ENCODE results near the gene GTF2I. TPM values are rescaled to one million over a fixed set of nuclear protein-coding genes. Genes with fewer than 3 reads are reported as not detected.
"Not testable (repeated sequence)": the region's sequence is repeated elsewhere in the genome, so short reads cannot be mapped to it uniquely, and the experiment has no call there.

Gene GTF2I
- total RNA-seq, 1 donor from 2014 or later = 310 TPM

DNA sequence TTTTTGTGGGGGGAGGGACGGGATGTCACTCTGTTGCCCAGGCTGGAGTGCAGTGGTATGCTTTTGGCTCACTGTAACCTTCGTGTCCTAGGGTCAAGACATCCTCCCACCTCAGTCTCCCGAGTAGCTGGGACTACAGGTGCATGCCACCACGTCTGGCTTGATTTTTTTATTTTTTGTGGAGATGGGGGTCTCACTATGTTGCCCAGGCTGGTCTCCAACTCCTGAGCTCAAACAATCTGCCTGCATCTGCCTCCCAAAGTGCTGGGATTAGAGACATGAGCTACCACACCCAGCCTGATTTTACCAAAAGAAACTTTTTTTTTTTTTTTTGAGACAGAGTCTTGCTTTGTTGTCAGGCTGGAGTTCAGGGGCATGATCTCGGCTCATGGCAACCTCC lies 10.0 kb downstream of the GTF2I start:
- DNase-seq (ENCODE audit: low spot score) = not testable (repeated sequence)

DNA sequence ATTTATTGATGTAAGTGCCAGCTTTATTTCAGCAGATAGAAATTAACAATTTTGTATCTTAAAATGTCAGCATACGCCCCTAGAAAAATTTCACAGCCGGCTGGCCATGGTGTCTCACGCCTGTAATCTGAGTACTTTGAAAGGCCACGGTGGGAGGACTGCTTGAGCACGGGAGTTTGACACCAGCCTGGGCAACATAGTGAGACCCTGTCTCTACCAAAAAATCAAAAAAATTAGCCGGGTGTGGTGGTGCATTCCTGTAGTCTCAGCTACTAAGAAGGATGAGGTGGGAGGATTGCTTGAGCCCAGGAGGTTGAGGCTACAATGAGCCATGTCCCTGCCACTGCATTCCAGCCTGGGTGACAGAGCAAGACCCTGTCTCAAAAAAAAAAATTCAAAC lies 14.1 kb downstream of the GTF2I start:
- Histone ChIP-seq H3K27ac (no peak overlapping the region), H3K4me2 (no peak overlapping the region), H3K4me1 (no peaks in the 10 kb centered on the region), H3K9me3 (ENCODE audit: low read depth) (no peaks in the 10 kb centered on the region), H3K4me3 (no peak overlapping the region), H3K79me2 (ENCODE audit: low read depth) (peaks cover 100% of the 10 kb centered on the region), H3K27me3 (no peaks in the 10 kb centered on the region), H3F3A (ENCODE audit: low read depth) (peaks cover 24% of the 10 kb centered on the region), H3K36me3 (peaks cover 4% of the 10 kb centered on the region), H3K9ac (no peak overlapping the region), H4K20me1 (ENCODE audit: low read depth) (peaks cover 95% of the 10 kb centered on the region), H2AFZ (replicated peaks) (no peak overlapping the region)
- Mint-ChIP-seq H3K4me3 (no peak overlapping the region), H3K36me3 (peaks cover 20% of the 10 kb centered on the region), H3K9me3 (no peaks in the 10 kb centered on the region), H3K4me1 (no peaks in the 10 kb centered on the region), H3K27ac (no peak overlapping the region), H3K27me3 (ENCODE audit: insufficient read depth, low read depth) (no peaks in the 10 kb centered on the region)
- no peak for TF ChIP-seq CTCF (IDR thresholded peaks at IDR 0.05)
- TF ChIP-seq EZH2 (IDR thresholded peaks at IDR 0.05) = no peak
- TF ChIP-seq EZH2phosphoT487 (IDR thresholded peaks at IDR 0.05) = no peak
- DNase-seq (ENCODE audit: low spot score) = no peak

More for the DNA sequence above, 10.0 kb downstream of the GTF2I start:
- not testable (repeated sequence) for H3K4me3 ChIP-seq; H3K9me3 ChIP-seq (ENCODE audit: low read depth); H3K9me3 Mint-ChIP-seq; H3K27me3 ChIP-seq; H3K27ac Mint-ChIP-seq; H3K27ac ChIP-seq; H3K4me1 Mint-ChIP-seq; H2AFZ ChIP-seq (replicated peaks); H3K36me3 ChIP-seq; H3K4me3 Mint-ChIP-seq; H3K4me2 ChIP-seq; H3K9ac ChIP-seq; H3K27me3 Mint-ChIP-seq (ENCODE audit: insufficient read depth, low read depth)
- Histone ChIP-seq H4K20me1 (ENCODE audit: low read depth) (peaks cover 96% of the 10 kb centered on the region), H3F3A (ENCODE audit: low read depth) (peaks cover 23% of the 10 kb centered on the region), H3K79me2 (ENCODE audit: low read depth) (peaks cover 100% of the 10 kb centered on the region), H3K4me1 (peaks cover 18% of the 10 kb centered on the region)
- peaks cover 28% of the 10 kb centered on the region for H3K36me3 Mint-ChIP-seq

DNA sequence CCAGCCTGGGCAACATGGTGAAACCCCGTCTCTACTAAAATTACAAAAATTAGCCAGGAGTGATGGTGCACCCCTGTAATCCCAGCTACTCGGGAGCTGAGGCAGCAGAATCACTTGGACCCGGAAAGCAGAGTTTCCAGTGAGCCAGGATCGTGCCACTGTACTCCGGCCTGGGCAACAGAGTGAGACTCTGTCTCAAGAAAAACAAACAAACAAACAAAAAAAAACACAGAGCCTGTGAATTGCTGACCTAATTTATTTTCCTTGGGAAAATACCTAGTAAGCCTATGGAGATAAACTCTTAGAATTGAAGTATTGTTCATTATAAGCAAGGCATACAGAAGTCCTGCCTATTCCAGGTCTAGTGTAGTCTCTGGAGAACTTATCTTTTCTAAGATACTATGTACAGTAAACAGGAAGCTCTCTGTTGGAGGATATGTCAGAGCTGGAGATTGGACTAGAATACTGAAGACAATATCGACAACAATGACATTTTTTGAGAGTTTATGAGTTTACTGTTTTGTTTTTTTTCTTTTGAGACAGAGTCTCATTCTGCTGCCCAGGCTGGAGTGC lies 14.9 kb downstream of the GTF2I start:
- H3K79me2 ChIP-seq (ENCODE audit: low read depth) = peaks cover 100% of the 10 kb centered on the region
- Mint-ChIP-seq H3K4me3 (no peak overlapping the region), H3K4me1 (no peaks in the 10 kb centered on the region), H3K36me3 (peaks cover 21% of the 10 kb centered on the region), H3K27me3 (ENCODE audit: insufficient read depth, low read depth) (no peaks in the 10 kb centered on the region), H3K9me3 (no peaks in the 10 kb centered on the region), H3K27ac (no peak overlapping the region)
- peaks cover 4% of the 10 kb centered on the region for H3K36me3 ChIP-seq
- H3K4me1 ChIP-seq = no peaks in the 10 kb centered on the region
- H3K4me3 ChIP-seq = no peak overlapping the region
- no peak overlapping the region for H3K9ac ChIP-seq
- H2AFZ ChIP-seq (replicated peaks) = no peak overlapping the region
- no peaks in the 10 kb centered on the region for H3K9me3 ChIP-seq (ENCODE audit: low read depth)
- TF ChIP-seq EZH2phosphoT487 (IDR thresholded peaks at IDR 0.05) = no peak
- no peak for TF ChIP-seq CTCF (IDR thresholded peaks at IDR 0.05)
- no peak for TF ChIP-seq EZH2 (IDR thresholded peaks at IDR 0.05)
- H4K20me1 ChIP-seq (ENCODE audit: low read depth) = peaks cover 97% of the 10 kb centered on the region
- H3F3A ChIP-seq (ENCODE audit: low read depth) = peaks cover 24% of the 10 kb centered on the region
- no peaks in the 10 kb centered on the region for H3K27me3 ChIP-seq
- H3K4me2 ChIP-seq = no peak overlapping the region
- no peak for DNase-seq (ENCODE audit: low spot score)
- peak overlapping the region; percentile 41 for H3K27ac ChIP-seq

DNA sequence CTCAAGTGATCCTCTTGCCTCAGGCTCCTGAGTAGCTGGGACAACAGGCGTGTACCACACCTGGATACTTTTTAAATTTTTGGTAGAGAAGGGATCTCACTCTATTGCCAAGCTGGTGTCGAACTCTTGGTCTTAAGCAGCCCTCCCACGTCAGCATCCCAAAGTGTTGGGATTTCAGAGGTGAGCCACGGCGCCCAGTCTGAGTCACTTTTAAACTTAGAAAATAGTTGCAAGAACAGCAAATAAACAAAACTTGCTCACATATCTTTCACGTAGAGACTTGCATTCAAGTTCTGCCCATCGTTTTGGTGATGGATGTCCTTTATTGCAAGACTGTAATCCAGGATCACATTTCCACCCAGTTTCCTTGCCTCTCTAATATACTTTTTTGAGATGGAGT lies 16.6 kb downstream of the GTF2I start:
- Mint-ChIP-seq H3K27me3 (ENCODE audit: insufficient read depth, low read depth) (no peaks in the 10 kb centered on the region), H3K4me1 (no peaks in the 10 kb centered on the region), H3K4me3 (no peak overlapping the region), H3K9me3 (peaks cover 2% of the 10 kb centered on the region), H3K36me3 (peaks cover 22% of the 10 kb centered on the region), H3K27ac (no peak overlapping the region)
- H3K4me1 ChIP-seq = no peaks in the 10 kb centered on the region
- peaks cover 100% of the 10 kb centered on the region for H3K79me2 ChIP-seq (ENCODE audit: low read depth)
- no peak overlapping the region for H3K4me3 ChIP-seq
- TF ChIP-seq EZH2 (IDR thresholded peaks at IDR 0.05) (no peak), EZH2phosphoT487 (IDR thresholded peaks at IDR 0.05) (no peak), CTCF (IDR thresholded peaks at IDR 0.05) (no peak)
- no peaks in the 10 kb centered on the region for H3K27me3 ChIP-seq
- no peak overlapping the region for H3K9ac ChIP-seq
- peaks cover 4% of the 10 kb centered on the region for H3K36me3 ChIP-seq
- peaks cover 96% of the 10 kb centered on the region for H4K20me1 ChIP-seq (ENCODE audit: low read depth)
- no peak overlapping the region for H3K27ac ChIP-seq
- peaks cover 18% of the 10 kb centered on the region for H3F3A ChIP-seq (ENCODE audit: low read depth)
- H3K4me2 ChIP-seq = no peak overlapping the region
- H2AFZ ChIP-seq (replicated peaks) = no peak overlapping the region
- H3K9me3 ChIP-seq (ENCODE audit: low read depth) = no peaks in the 10 kb centered on the region
- DNase-seq (ENCODE audit: low spot score) = no peak
